Measurements from ENCODE around the gene PCDHB6.
"Not testable (repeated sequence)": the region's sequence is repeated elsewhere in the genome, so short reads cannot be mapped to it uniquely, and the experiment has no call there.

Gene PCDHB6

GRCh38 chr5:141196363-141196762 is 46.5 kb downstream of the PCDHB6 start:
- Histone ChIP-seq H3K27ac (no peak overlapping the region), H3K27me3 (peaks cover 19% of the 10 kb centered on the region), H3K4me3 (ENCODE audit: low read depth in 1 of 2, low read length in 1 of 2) (no peak overlapping the region), H3K9me3 (no peaks in the 10 kb centered on the region), H3K4me1 (ENCODE audit: control insufficient read depth in 1 of 2, insufficient read depth in 1 of 2, low read depth in 1 of 2, low read length in 1 of 2) (no peaks in the 10 kb centered on the region), H3K36me3 (no peaks in the 10 kb centered on the region)
- TF ChIP-seq CTCF (IDR thresholded peaks at IDR 0.05): no peak

GRCh38 chr5:141199359-141200235 is 49.7 kb downstream of the PCDHB6 start, which contains the start of gene PCDHB11:
PCDHB11 (plus strand) TSS chr5:141199627; CDS start chr5:141199775, 148 bp downstream.
- no peak within 1 kb of the TSS for H3K27ac ChIP-seq
- H3K27me3 ChIP-seq: peaks cover 17% of the 10 kb centered on the region
- no peaks in the 10 kb centered on the region for H3K36me3 ChIP-seq
- TF ChIP-seq CTCF (IDR thresholded peaks at IDR 0.05): no peak
- no peak within 1 kb of the TSS for H3K4me3 ChIP-seq (ENCODE audit: low read depth in 1 of 2, low read length in 1 of 2)
- no peaks in the 10 kb centered on the region for H3K9me3 ChIP-seq
- H3K4me1 ChIP-seq (ENCODE audit: control insufficient read depth in 1 of 2, insufficient read depth in 1 of 2, low read depth in 1 of 2, low read length in 1 of 2): no peaks in the 10 kb centered on the region

GRCh38 chr5:141201126-141201525 is 51.3 kb downstream of the PCDHB6 start:
- H3K27ac ChIP-seq; H3K4me1 ChIP-seq (ENCODE audit: control insufficient read depth in 1 of 2, insufficient read depth in 1 of 2, low read depth in 1 of 2, low read length in 1 of 2); H3K36me3 ChIP-seq; H3K4me3 ChIP-seq (ENCODE audit: low read depth in 1 of 2, low read length in 1 of 2); H3K9me3 ChIP-seq: not testable (repeated sequence)
- peaks cover 15% of the 10 kb centered on the region for H3K27me3 ChIP-seq

DNA sequence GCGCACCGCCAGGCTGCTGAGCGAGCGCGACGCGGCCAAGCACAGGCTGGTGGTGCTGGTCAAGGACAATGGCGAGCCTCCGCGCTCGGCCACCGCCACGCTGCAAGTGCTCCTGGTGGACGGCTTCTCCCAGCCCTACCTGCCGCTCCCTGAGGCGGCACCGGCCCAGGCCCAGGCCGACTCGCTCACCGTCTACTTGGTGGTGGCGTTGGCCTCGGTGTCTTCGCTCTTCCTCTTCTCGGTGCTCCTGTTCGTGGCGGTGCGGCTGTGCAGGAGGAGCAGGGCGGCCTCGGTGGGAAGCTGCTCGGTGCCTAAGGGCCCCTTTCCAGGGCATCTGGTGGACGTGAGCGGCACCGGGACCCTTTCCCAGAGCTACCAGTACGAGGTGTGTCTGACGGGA is 51.8 kb downstream of the PCDHB6 start:
- H3K27me3 ChIP-seq: peaks cover 15% of the 10 kb centered on the region
- H3K4me3 ChIP-seq (ENCODE audit: low read depth in 1 of 2, low read length in 1 of 2); H3K9me3 ChIP-seq; H3K4me1 ChIP-seq (ENCODE audit: control insufficient read depth in 1 of 2, insufficient read depth in 1 of 2, low read depth in 1 of 2, low read length in 1 of 2); H3K36me3 ChIP-seq; H3K27ac ChIP-seq: not testable (repeated sequence)
